Breast epithelium (tissue), 4 donors: ENCODE data around the gene CXCL10. TPM values are rescaled to one million over a fixed set of nuclear protein-coding genes. Genes with fewer than 3 reads are reported as not detected.

Source experiments
- DNase-seq, 2 donors: peaks; one replicate each; pipeline ENCODE4 v3.0.0-alpha.2; 2019; ENCODE audit warnings: low spot score in 2 of 2
- H3K27ac ChIP-seq, 2 donors: fragments of 200-600 bp; sonication (generic) in 1 of 2; one replicate each; pipeline ENCODE4 v1.5.1; 2016 to 2019; ENCODE audit warnings: mild to moderate bottlenecking in 1 of 2
- H3K27me3 ChIP-seq, 2 donors: fragments of 200-600 bp; sonication (generic) in 1 of 2; one replicate each; pipeline versions ENCODE4 v1.5.1 to v1.6.0; 2017 to 2019; ENCODE audit warnings: control low read depth in 1 of 2, mild to moderate bottlenecking in 1 of 2
- H3K36me3 ChIP-seq: fragments of 200-600 bp; one replicate; pipeline ENCODE4 v1.5.1; 2019
- H3K4me1 ChIP-seq, 2 donors: fragments of 200-600 bp; sonication (generic); one replicate each; pipeline ENCODE4 v1.5.1; 2016 to 2019; ENCODE audit warnings: control low read depth in 1 of 2
- H3K4me3 ChIP-seq, 3 donors: fragments of 200-600 bp; sonication (generic); 1 replicate in 2 of 3; 2 replicates in 1 of 3; pipeline ENCODE4 v1.5.1; 2016 to 2019; ENCODE audit warnings: mild to moderate bottlenecking in 3 of 3, moderate library complexity in 2 of 3
- H3K9me3 ChIP-seq, 2 donors: fragments of 200-600 bp; sonication (generic) in 1 of 2; one replicate each; pipeline ENCODE4 v1.5.1; 2016 to 2019; ENCODE audit warnings: control low read depth in 1 of 2
- CTCF ChIP-seq, 3 donors: fragments of 450-650 bp; IDR thresholded peaks; one replicate each; pipeline ENCODE4 v1.5.1; 2016 to 2017; ENCODE audit warnings: antibody characterized with exemption in 3 of 3, mild to moderate bottlenecking in 3 of 3, moderate library complexity in 3 of 3
- POLR2A ChIP-seq: fragments of 450-650 bp; IDR thresholded peaks from one replicate; pipeline ENCODE4 v1.6.1; 2016; ENCODE audit warnings: antibody characterized with exemption, mild to moderate bottlenecking, moderate library complexity
- POLR2AphosphoS5 ChIP-seq, 3 donors: sonication (generic); formaldehyde crosslinking; IDR thresholded peaks; one replicate each; pipeline ENCODE4 v1.6.1; 2017; ENCODE audit warnings: antibody characterized with exemption in 3 of 3
- intact Hi-C: fragments of 100-400 bp; cut with DNase I; formaldehyde crosslinking; loops from one replicate; pipeline ENCODE4 v1.15.1; 2023; ENCODE audit warnings: low total_unique reads
- total RNA-seq, 3 donors: library from RNA; depleted of rRNA; stranded (reverse); fragments of >200 nt; gene quantifications; one replicate each; pipeline ENCODE4 v1.1.0, GENCODE V29; 2016

Gene CXCL10
- total RNA-seq, 3 donors from 2014 or later, result 1.2 TPM; not detected in 2

- no peaks in the 10 kb centered on the region for H3K27me3 ChIP-seq
- no peak for DNase-seq
- no peak overlapping the region for H3K4me3 ChIP-seq
- H3K4me1 ChIP-seq, result no peaks in the 10 kb centered on the region
- H3K27ac ChIP-seq, result no peak overlapping the region
- H3K36me3 ChIP-seq, result no peaks in the 10 kb centered on the region
- intact Hi-C loops, result no loop called here
- no peak for TF ChIP-seq POLR2AphosphoS5 (IDR thresholded peaks at IDR 0.05)
- H3K9me3 ChIP-seq, result no peaks in the 10 kb centered on the region
These were observed 14.0 kb downstream of the CXCL10 start for GRCh38 chr4:76009311-76009710.

GRCh38 chr4:76007089-76007862, 16.0 kb downstream of the CXCL10 start, which contains the start of gene CXCL9:
CXCL9 (minus strand) TSS chr4:76007509; CDS start chr4:76007449, 60 bp downstream.
- no peak within 1 kb of the TSS for H3K4me3 ChIP-seq
- H3K27me3 ChIP-seq, result no peaks in the 10 kb centered on the region
- no peaks in the 10 kb centered on the region for H3K4me1 ChIP-seq
- no peaks in the 10 kb centered on the region for H3K9me3 ChIP-seq
- intact Hi-C loops, result no loop called here
- no peaks in the 10 kb centered on the region for H3K36me3 ChIP-seq
- no peak within 1 kb of the TSS for H3K27ac ChIP-seq
- no peak for DNase-seq
- TF ChIP-seq CTCF (IDR thresholded peaks at IDR 0.05), result no peak
- no peak for TF ChIP-seq POLR2A
- TF ChIP-seq POLR2AphosphoS5 (IDR thresholded peaks at IDR 0.05), result no peak

- Histone ChIP-seq H3K27me3 (no peaks in the 10 kb centered on the region), H3K27ac (no peak overlapping the region), H3K4me1 (no peaks in the 10 kb centered on the region), H3K4me3 (no peak overlapping the region), H3K9me3 (no peaks in the 10 kb centered on the region), H3K36me3 (no peaks in the 10 kb centered on the region)
- no peak for DNase-seq
- TF ChIP-seq POLR2AphosphoS5 (IDR thresholded peaks at IDR 0.05), result no peak
- no peak for TF ChIP-seq CTCF (IDR thresholded peaks at IDR 0.05)
- no peak for TF ChIP-seq POLR2A
- intact Hi-C loops, result no loop called here
These were observed 19.7 kb downstream of the CXCL10 start for GRCh38 chr4:76003620-76004019.

- no peaks in the 10 kb centered on the region for H3K4me1 ChIP-seq
- no peak for TF ChIP-seq CTCF (IDR thresholded peaks at IDR 0.05)
- no peak for TF ChIP-seq POLR2A
- no peak for TF ChIP-seq POLR2AphosphoS5 (IDR thresholded peaks at IDR 0.05)
- no peaks in the 10 kb centered on the region for H3K27me3 ChIP-seq
- H3K4me3 ChIP-seq, result no peak overlapping the region
- no peak overlapping the region for H3K27ac ChIP-seq
- DNase-seq, result no peak
- H3K9me3 ChIP-seq, result no peaks in the 10 kb centered on the region
- intact Hi-C loops, result no loop called here
- no peaks in the 10 kb centered on the region for H3K36me3 ChIP-seq
These were observed 20.3 kb downstream of the CXCL10 start for GRCh38 chr4:76003035-76003434.

GRCh38 chr4:76002176-76002575, 21.1 kb downstream of the CXCL10 start:
- no peaks in the 10 kb centered on the region for H3K9me3 ChIP-seq
- no peaks in the 10 kb centered on the region for H3K27me3 ChIP-seq
- H3K4me3 ChIP-seq, result no peak overlapping the region
- no peak for TF ChIP-seq CTCF (IDR thresholded peaks at IDR 0.05)
- TF ChIP-seq POLR2A, result no peak
- no peak for TF ChIP-seq POLR2AphosphoS5 (IDR thresholded peaks at IDR 0.05)
- H3K27ac ChIP-seq, result no peak overlapping the region
- intact Hi-C loops, result no loop called here
- no peaks in the 10 kb centered on the region for H3K4me1 ChIP-seq
- no peaks in the 10 kb centered on the region for H3K36me3 ChIP-seq
- no peak for DNase-seq
